Measurements from ENCODE around the gene CGB7. TPM values are rescaled to one million over a fixed set of nuclear protein-coding genes. Genes with fewer than 3 reads are reported as not detected.
A peak's percentile ranks its signal among the peaks of the same experiment; 100 is the strongest.

CGB7 gene
- total and polyA plus RNA-seq, 9 of the 15 experiments (the other 6 are each of a cell fraction or from before 2014, with no cell fraction given), result not detected

- TF ChIP-seq JUN (IDR thresholded peaks at IDR 0.05; ENCODE audit: borderline replicate concordance, low read depth, low read length) (peak; percentile 84), JUN (CRISPR knock-in tag; IDR thresholded peaks at IDR 0.05; ENCODE audit: borderline replicate concordance) (no peak), GABPA (tag; conservative IDR thresholded peaks at IDR 0.05; ENCODE audit: low read depth) (no peak), POLR2AphosphoS5 (IDR thresholded peaks at IDR 0.05; ENCODE audit: control insufficient read depth, insufficient read depth, low read depth, low read length) (0 out of 2 replicates have a peak, but pooled peaks have one; percentile 14), KHSRP (IDR thresholded peaks at IDR 0.05) (0 out of 2 replicates have a peak, but pooled peaks have one; percentile 27), SIRT6 (IDR thresholded peaks at IDR 0.05; ENCODE audit: low read depth, low read length) (no peak), ZNF695 (CRISPR knock-in tag; IDR thresholded peaks at IDR 0.05) (no peak), CBX1 (IDR thresholded peaks at IDR 0.05; ENCODE audit: low read depth) (no peak), ESRRA (IDR thresholded peaks at IDR 0.05; ENCODE audit: borderline replicate concordance, low read depth) (peak; percentile 79), ZNF274 (IDR thresholded peaks at IDR 0.05; ENCODE audit: borderline replicate concordance, low read depth, low read length) (no peak), ZNF398 (CRISPR knock-in tag; IDR thresholded peaks at IDR 0.05) (no peak), MCM5 (IDR thresholded peaks at IDR 0.05; ENCODE audit: low read depth) (no peak), CAMTA2 (CRISPR knock-in tag; conservative IDR thresholded peaks at IDR 0.05) (no peak), TGIF2 (CRISPR knock-in tag; IDR thresholded peaks at IDR 0.05) (no peak), CBX3 (IDR thresholded peaks at IDR 0.05; ENCODE audit: borderline replicate concordance in 1 of 2, low read length in 2 of 2) (no peak), CEBPG (CRISPR knock-in tag; IDR thresholded peaks at IDR 0.05) (no peak), CEBPG (tag; conservative IDR thresholded peaks at IDR 0.05 in 1 of 2, IDR thresholded peaks at IDR 0.05 in 1 of 2) (peak in 1 of 2 experiments; percentile 67; a peak in 2 of 4 replicates), NRF1 (conservative IDR thresholded peaks at IDR 0.05 in 1 of 2, IDR thresholded peaks at IDR 0.05 in 1 of 2) (peak in 1 of 2 experiments; percentile 30; a peak in 1 of 4 replicates), NCOA6 (IDR thresholded peaks at IDR 0.05) (no peak), BRF1 (IDR thresholded peaks at IDR 0.05; ENCODE audit: borderline replicate concordance, extremely low read depth, insufficient read length) (no peak)
- TF ChIP-seq, protein P1, sequence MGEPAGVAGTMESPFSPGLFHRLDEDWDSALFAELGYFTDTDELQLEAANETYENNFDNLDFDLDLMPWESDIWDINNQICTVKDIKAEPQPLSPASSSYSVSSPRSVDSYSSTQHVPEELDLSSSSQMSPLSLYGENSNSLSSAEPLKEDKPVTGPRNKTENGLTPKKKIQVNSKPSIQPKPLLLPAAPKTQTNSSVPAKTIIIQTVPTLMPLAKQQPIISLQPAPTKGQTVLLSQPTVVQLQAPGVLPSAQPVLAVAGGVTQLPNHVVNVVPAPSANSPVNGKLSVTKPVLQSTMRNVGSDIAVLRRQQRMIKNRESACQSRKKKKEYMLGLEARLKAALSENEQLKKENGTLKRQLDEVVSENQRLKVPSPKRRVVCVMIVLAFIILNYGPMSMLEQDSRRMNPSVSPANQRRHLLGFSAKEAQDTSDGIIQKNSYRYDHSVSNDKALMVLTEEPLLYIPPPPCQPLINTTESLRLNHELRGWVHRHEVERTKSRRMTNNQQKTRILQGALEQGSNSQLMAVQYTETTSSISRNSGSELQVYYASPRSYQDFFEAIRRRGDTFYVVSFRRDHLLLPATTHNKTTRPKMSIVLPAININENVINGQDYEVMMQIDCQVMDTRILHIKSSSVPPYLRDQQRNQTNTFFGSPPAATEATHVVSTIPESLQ (CRISPR knock-in tag; IDR thresholded peaks at IDR 0.05), result no peak
- TF ChIP-seq, protein P2, sequence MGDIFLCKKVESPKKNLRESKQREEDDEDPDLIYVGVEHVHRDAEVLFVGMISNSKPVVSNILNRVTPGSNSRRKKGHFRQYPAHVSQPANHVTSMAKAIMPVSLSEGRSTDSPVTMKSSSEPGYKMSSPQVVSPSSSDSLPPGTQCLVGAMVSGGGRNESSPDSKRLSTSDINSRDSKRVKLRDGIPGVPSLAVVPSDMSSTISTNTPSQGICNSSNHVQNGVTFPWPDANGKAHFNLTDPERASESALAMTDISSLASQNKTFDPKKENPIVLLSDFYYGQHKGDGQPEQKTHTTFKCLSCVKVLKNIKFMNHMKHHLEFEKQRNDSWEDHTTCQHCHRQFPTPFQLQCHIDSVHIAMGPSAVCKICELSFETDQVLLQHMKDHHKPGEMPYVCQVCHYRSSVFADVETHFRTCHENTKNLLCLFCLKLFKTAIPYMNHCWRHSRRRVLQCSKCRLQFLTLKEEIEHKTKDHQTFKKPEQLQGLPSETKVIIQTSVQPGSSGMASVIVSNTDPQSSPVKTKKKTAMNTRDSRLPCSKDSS (IDR thresholded peaks at IDR 0.05; ENCODE audit: low read depth, partially characterized antibody), result no peak
Measured at GRCh38 chr19:49014123-49014869, 43.3 kb downstream of the CGB7 start (continued).
